RWPE2 (cell line): Measurements from ENCODE around the gene PNCK.

Experiments
- ATAC-seq: fragments of 200-7000 bp; cut with Tn5 transposase; 3 replicates; pipeline ENCODE4 v1.9.1; 2021; ENCODE audit warnings: low read depth
- DNase-seq: peaks from one replicate; pipeline ENCODE4 v3.0.0-alpha.2; 2020; ENCODE audit warnings: low spot score
- H3K27ac ChIP-seq: fragments of 450-650 bp; 2 replicates; pipeline ENCODE4 v1.5.1; 2017; ENCODE audit warnings: mild to moderate bottlenecking; ENCODE audit not compliant: poor library complexity, severe bottlenecking
- H3K27me3 ChIP-seq: fragments of 250-450 bp; sonication (Bioruptor Pico); 2 replicates; pipeline ENCODE4 v1.5.1; 2021; ENCODE audit warnings: mild to moderate bottlenecking, moderate library complexity; ENCODE audit not compliant: insufficient read depth, poor library complexity, severe bottlenecking
- H3K36me3 ChIP-seq: fragments of 250-450 bp; sonication (Bioruptor Pico); 2 replicates; pipeline ENCODE4 v1.5.1; 2020; ENCODE audit warnings: low read depth, mild to moderate bottlenecking, moderate library complexity
- H3K4me1 ChIP-seq: fragments of 250-450 bp; sonication (Bioruptor Pico); 2 replicates; pipeline ENCODE4 v1.5.1; 2021; ENCODE audit warnings: mild to moderate bottlenecking, moderate library complexity; ENCODE audit not compliant: insufficient read depth, poor library complexity, severe bottlenecking
- H3K4me3 ChIP-seq: fragments of 250-450 bp; sonication (Bioruptor Pico); 2 replicates; pipeline ENCODE4 v1.5.1; 2021; ENCODE audit warnings: mild to moderate bottlenecking, moderate library complexity; ENCODE audit not compliant: severe bottlenecking
- H3K9me3 ChIP-seq: fragments of 250-450 bp; sonication (Bioruptor Pico); 2 replicates; pipeline ENCODE4 v1.5.1; 2021; ENCODE audit warnings: mild to moderate bottlenecking, moderate library complexity; ENCODE audit not compliant: severe bottlenecking
- TF ChIP-seq, protein P1 (sequence below): fragments of 450-650 bp; IDR thresholded peaks from one replicate; pipeline ENCODE4 v1.5.1; 2017; ENCODE audit warnings: mild to moderate bottlenecking, moderate library complexity; ENCODE audit not compliant: poor library complexity, severe bottlenecking

Gene PNCK

DNA sequence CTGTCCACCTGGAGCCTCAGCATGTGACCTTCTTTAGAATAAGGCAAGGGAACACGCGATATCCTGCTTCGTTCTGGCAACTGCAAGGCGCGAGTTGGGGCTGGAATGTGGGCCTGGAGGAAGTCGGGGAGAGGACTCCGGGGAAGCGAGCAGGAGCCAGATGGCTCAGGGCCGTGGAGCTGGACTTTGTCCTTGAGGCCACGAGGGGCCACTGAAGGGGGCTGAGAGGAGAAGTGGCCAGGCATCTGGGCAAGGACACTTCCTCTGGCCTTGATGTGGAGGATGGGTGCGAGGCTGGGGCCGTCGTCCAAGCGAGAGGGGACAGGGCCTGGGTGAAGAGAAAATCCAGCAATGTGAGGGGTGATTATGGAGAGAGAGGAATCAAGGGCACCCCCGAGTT, 38.8 kb downstream of the PNCK start:
- ATAC-seq (no peak), DNase-seq (no peak)
- Histone ChIP-seq H3K27ac (no peak overlapping the region), H3K9me3 (no peaks in the 10 kb centered on the region), H3K27me3 (no peaks in the 10 kb centered on the region), H3K4me1 (no peaks in the 10 kb centered on the region), H3K36me3 (no peaks in the 10 kb centered on the region), H3K4me3 (no peak overlapping the region)
- TF ChIP-seq, protein P1, sequence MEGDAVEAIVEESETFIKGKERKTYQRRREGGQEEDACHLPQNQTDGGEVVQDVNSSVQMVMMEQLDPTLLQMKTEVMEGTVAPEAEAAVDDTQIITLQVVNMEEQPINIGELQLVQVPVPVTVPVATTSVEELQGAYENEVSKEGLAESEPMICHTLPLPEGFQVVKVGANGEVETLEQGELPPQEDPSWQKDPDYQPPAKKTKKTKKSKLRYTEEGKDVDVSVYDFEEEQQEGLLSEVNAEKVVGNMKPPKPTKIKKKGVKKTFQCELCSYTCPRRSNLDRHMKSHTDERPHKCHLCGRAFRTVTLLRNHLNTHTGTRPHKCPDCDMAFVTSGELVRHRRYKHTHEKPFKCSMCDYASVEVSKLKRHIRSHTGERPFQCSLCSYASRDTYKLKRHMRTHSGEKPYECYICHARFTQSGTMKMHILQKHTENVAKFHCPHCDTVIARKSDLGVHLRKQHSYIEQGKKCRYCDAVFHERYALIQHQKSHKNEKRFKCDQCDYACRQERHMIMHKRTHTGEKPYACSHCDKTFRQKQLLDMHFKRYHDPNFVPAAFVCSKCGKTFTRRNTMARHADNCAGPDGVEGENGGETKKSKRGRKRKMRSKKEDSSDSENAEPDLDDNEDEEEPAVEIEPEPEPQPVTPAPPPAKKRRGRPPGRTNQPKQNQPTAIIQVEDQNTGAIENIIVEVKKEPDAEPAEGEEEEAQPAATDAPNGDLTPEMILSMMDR: no peak

DNA sequence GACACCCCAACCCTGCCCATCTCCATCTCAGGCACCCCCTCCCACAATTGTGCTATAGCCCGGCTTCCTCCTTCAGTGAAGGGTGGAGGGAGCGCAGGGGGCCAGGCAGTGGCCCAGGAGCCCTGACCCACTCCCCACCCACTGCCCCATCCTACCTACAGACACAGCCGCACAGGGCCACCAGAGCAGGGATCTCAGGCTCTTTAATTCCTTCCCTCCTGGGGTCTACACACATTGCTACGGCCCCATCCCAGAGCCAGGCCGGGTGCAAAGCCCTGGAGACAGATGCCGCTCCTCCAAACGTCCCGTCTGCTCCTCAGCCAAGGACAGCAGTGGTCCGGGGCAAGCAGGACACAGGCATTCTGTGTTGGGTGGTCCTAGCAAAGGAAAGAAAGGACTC, 39.4 kb downstream of the PNCK start:
- Histone ChIP-seq H3K27ac (no peak overlapping the region), H3K4me1 (no peaks in the 10 kb centered on the region), H3K4me3 (no peak overlapping the region), H3K27me3 (no peaks in the 10 kb centered on the region), H3K36me3 (no peaks in the 10 kb centered on the region), H3K9me3 (no peaks in the 10 kb centered on the region)
- TF ChIP-seq, protein P1: no peak
- no peak for ATAC-seq
- no peak for DNase-seq

GRCh38 chrX:153633607-153634180, 39.9 kb downstream of the PNCK start:
- Histone ChIP-seq H3K4me3 (no peak overlapping the region), H3K9me3 (no peaks in the 10 kb centered on the region), H3K4me1 (no peaks in the 10 kb centered on the region), H3K27me3 (no peaks in the 10 kb centered on the region), H3K36me3 (no peaks in the 10 kb centered on the region), H3K27ac (no peak overlapping the region)
- DNase-seq (no peak), ATAC-seq (no peak)
- TF ChIP-seq, protein P1: no peak

GRCh38 chrX:153633048-153633447, 40.6 kb downstream of the PNCK start:
- ATAC-seq (no peak), DNase-seq (no peak)
- Histone ChIP-seq H3K4me3 (no peak overlapping the region), H3K36me3 (no peaks in the 10 kb centered on the region), H3K9me3 (no peaks in the 10 kb centered on the region), H3K27ac (no peak overlapping the region), H3K27me3 (no peaks in the 10 kb centered on the region), H3K4me1 (no peaks in the 10 kb centered on the region)
- TF ChIP-seq, protein P1: no peak

DNA sequence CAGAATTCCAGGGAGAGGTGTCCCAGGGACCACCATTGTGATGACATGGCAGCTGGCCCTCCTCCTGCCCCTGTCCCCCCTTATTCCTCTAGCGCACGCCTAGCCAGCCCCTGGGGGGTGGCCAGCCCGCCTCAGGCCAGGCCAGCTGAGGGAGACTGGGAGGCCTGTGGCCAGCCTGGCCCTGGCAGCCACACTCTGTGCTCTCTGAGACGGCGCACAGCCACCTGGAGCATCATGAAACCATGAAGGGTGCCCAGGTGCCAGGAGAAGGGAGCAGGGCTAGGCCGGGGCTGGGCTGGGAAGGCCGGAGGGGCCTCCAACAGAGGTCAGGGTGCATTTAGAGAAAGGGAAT, 41.0 kb downstream of the PNCK start:
- no peaks in the 10 kb centered on the region for H3K9me3 ChIP-seq
- H3K4me1 ChIP-seq: peaks cover 3% of the 10 kb centered on the region
- TF ChIP-seq, protein P1: no peak
- H3K27ac ChIP-seq: no peak overlapping the region
- no peaks in the 10 kb centered on the region for H3K36me3 ChIP-seq
- no peak for DNase-seq
- H3K4me3 ChIP-seq: no peak overlapping the region
- no peak for ATAC-seq
- H3K27me3 ChIP-seq: no peaks in the 10 kb centered on the region
